Vagina (tissue), 2 donors: ENCODE data around the gene INPP5F. TPM values are rescaled to one million over a fixed set of nuclear protein-coding genes. Genes with fewer than 3 reads are reported as not detected.
A peak's percentile ranks its signal among the peaks of the same experiment; 100 is the strongest.

Experiments
- DNase-seq, 2 donors: peaks; one replicate each; pipeline ENCODE4 v3.0.0-alpha.2; 2017; ENCODE audit errors: extremely low spot score in 2 of 2
- H3K27ac ChIP-seq: fragments of 200-600 bp; sonication (generic); one replicate; pipeline ENCODE4 v1.5.1; 2019
- H3K27me3 ChIP-seq: fragments of 200-600 bp; sonication (generic); one replicate; pipeline ENCODE4 v1.5.1; 2019
- H3K36me3 ChIP-seq, 2 donors: fragments of 200-600 bp; sonication (generic); one replicate each; pipeline ENCODE4 v1.5.1; 2017 to 2019
- H3K4me1 ChIP-seq: fragments of 200-600 bp; sonication (generic); one replicate; pipeline ENCODE4 v1.5.1; 2019
- H3K4me3 ChIP-seq, 2 donors: fragments of 200-600 bp; sonication (generic); 1 replicate in 1 of 2; 2 replicates in 1 of 2; pipeline ENCODE4 v1.5.1; 2016 to 2019
- H3K9me3 ChIP-seq: fragments of 200-600 bp; sonication (generic); one replicate; pipeline ENCODE4 v1.5.1; 2019
- CTCF ChIP-seq, 3 experiments: fragments of 450-650 bp in 2 of 3; fragments of 200-600 bp in 1 of 3; sonication (generic) in 1 of 3; IDR thresholded peaks; one replicate each; pipeline ENCODE4 v1.5.1; 2017 to 2019; ENCODE audit warnings: antibody characterized with exemption in 3 of 3, mild to moderate bottlenecking in 2 of 3, moderate library complexity in 2 of 3
- POLR2A ChIP-seq, 2 donors: fragments of 450-650 bp; IDR thresholded peaks; one replicate each; pipeline ENCODE4 v1.6.1; 2017; ENCODE audit warnings: antibody characterized with exemption in 2 of 2, mild to moderate bottlenecking in 2 of 2, moderate library complexity in 2 of 2
- POLR2AphosphoS5 ChIP-seq, 2 donors: sonication (generic); formaldehyde crosslinking; IDR thresholded peaks; one replicate each; pipeline ENCODE4 v1.9.0; 2017; ENCODE audit warnings: antibody characterized with exemption in 2 of 2, mild to moderate bottlenecking in 2 of 2, low read depth in 1 of 2; ENCODE audit not compliant: insufficient read depth in 1 of 2
- intact Hi-C: fragments of 100-400 bp; cut with DNase I; formaldehyde crosslinking; loops from one replicate; pipeline ENCODE4 v1.15.1; 2023
- total RNA-seq: library from RNA; depleted of rRNA; stranded (reverse); fragments of >200 nt; gene quantifications from one replicate; pipeline ENCODE4 v1.2.3, GENCODE V29; 2016

Gene INPP5F
- total RNA-seq, 1 donor from 2014 or later = 18.4 TPM

GRCh38 chr10:119713744-119714483 lies 11.9 kb upstream of the INPP5F start:
- no peaks in the 10 kb centered on the region for H3K27me3 ChIP-seq
- intact Hi-C loops = no loop called here
- no peaks in the 10 kb centered on the region for H3K4me1 ChIP-seq
- H3K4me3 ChIP-seq = no peak overlapping the region
- no peaks in the 10 kb centered on the region for H3K9me3 ChIP-seq
- H3K27ac ChIP-seq = no peak overlapping the region
- H3K36me3 ChIP-seq = no peaks in the 10 kb centered on the region
- no peak for DNase-seq
- TF ChIP-seq POLR2A (IDR thresholded peaks at IDR 0.05) (no peak), CTCF (IDR thresholded peaks at IDR 0.05) (no peak), POLR2AphosphoS5 (IDR thresholded peaks at IDR 0.05; ENCODE audit: insufficient read depth in 1 of 2, low read depth in 1 of 2) (no peak)

DNA sequence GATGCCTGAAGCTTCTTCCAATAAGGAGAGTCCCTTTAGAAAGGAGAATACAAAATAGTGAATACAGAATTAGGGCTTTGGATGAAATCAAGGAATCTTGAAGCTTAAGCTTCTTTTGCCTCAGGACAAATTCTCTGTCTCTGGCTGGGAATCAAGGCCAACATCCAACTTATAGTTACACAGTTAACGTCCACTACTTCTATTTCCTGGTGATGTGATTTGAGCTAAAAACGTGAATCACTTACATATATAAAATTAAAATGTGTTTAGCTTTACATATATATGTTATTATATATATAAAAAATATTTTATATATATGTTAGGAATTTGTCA lies 11.4 kb upstream of the INPP5F start:
- no peaks in the 10 kb centered on the region for H3K27me3 ChIP-seq
- no peak for DNase-seq
- no peak overlapping the region for H3K4me3 ChIP-seq
- no peaks in the 10 kb centered on the region for H3K4me1 ChIP-seq
- H3K27ac ChIP-seq = no peak overlapping the region
- no peaks in the 10 kb centered on the region for H3K9me3 ChIP-seq
- intact Hi-C loops = no loop called here
- H3K36me3 ChIP-seq = no peaks in the 10 kb centered on the region
- TF ChIP-seq CTCF (IDR thresholded peaks at IDR 0.05) (no peak), POLR2AphosphoS5 (IDR thresholded peaks at IDR 0.05; ENCODE audit: insufficient read depth in 1 of 2, low read depth in 1 of 2) (no peak), POLR2A (IDR thresholded peaks at IDR 0.05) (no peak)

DNA sequence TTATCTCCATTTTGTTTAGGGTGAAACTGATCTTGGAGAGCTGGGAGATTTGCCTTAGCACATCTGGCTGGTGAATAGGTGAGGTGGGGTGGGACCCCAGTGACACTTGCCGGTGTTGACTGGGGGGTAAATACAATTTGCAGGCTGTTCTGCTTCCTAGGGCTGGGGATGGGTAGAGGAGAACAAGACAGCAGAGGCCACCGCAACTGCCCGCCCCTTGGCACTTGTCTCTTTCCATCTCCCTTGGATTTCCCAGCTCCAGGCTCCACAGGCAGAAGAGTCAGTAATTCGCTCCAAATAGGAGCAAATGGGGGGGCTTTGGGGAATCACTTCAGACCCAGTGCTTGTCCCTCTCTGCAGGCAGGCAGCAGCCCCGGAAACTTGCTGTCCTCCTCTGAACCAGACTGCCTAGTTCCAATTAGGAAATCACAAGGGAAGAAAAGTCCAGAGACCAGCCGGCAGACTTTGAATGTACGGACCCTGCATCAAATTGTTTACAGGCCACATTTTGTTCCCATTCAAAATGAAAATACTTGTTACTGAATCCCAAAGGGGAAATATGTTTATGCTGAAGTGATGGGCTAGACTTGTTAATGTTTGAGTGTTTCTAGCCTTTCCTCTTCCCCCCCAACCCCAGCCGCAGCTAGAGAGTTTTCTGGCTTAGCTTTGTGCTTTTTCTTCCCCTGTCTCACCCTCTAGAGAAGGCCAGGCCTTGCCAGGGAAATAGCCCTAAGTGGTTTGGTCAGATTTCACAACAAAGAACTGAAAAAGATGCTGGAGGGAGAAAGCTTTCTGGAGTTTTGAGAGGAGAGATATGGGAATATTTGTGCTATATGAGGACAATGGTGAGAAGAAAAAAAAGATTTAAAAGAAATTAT lies 10.0 kb upstream of the INPP5F start:
- Histone ChIP-seq H3K36me3 (no peaks in the 10 kb centered on the region), H3K9me3 (no peaks in the 10 kb centered on the region), H3K27ac (peak overlapping the region; percentile 62), H3K4me1 (no peaks in the 10 kb centered on the region), H3K27me3 (no peaks in the 10 kb centered on the region), H3K4me3 (no peak overlapping the region)
- DNase-seq = no peak
- intact Hi-C loops = no loop called here
- TF ChIP-seq POLR2AphosphoS5 (IDR thresholded peaks at IDR 0.05; ENCODE audit: insufficient read depth in 1 of 2, low read depth in 1 of 2) = no peak
- TF ChIP-seq CTCF (IDR thresholded peaks at IDR 0.05) = no peak
- no peak for TF ChIP-seq POLR2A (IDR thresholded peaks at IDR 0.05)

GRCh38 chr10:119723161-119723560 lies 2.7 kb upstream of the INPP5F start:
- no peak for DNase-seq
- no peaks in the 10 kb centered on the region for H3K9me3 ChIP-seq
- intact Hi-C loops = no loop called here

More at GRCh38 chr10:119723161-119723560, 2.7 kb upstream of the INPP5F start:
- H3K4me1 ChIP-seq = peaks cover 30% of the 10 kb centered on the region
- no peak overlapping the region for H3K27ac ChIP-seq
- no peak for TF ChIP-seq CTCF (IDR thresholded peaks at IDR 0.05)
- TF ChIP-seq POLR2AphosphoS5 (IDR thresholded peaks at IDR 0.05; ENCODE audit: insufficient read depth in 1 of 2, low read depth in 1 of 2) = no peak
- TF ChIP-seq POLR2A (IDR thresholded peaks at IDR 0.05) = no peak
- H3K36me3 ChIP-seq = no peaks in the 10 kb centered on the region
- H3K27me3 ChIP-seq = no peaks in the 10 kb centered on the region
- H3K4me3 ChIP-seq = no peak overlapping the region
